GM23338 (cell line): Measurements from ENCODE around the gene RGS16. TPM values are rescaled to one million over a fixed set of nuclear protein-coding genes. Genes with fewer than 3 reads are reported as not detected.

Source experiments
- ATAC-seq: fragments of 200-7000 bp; cut with Tn5 transposase; 3 replicates; pipeline ENCODE4 v1.9.1; 2020
- DNase-seq: peaks from one replicate; pipeline ENCODE4 v3.0.0-alpha.2; 2015; ENCODE audit warnings: low spot score
- H2AFZ ChIP-seq: fragments of 200-600 bp; sonication (generic); 2 replicates; pipeline ENCODE4 v1.8.0; 2016; ENCODE audit warnings: antibody characterized with exemption, mild to moderate bottlenecking, moderate library complexity
- H3F3A ChIP-seq: fragments of 200-600 bp; sonication (generic); replicated peaks from 2 replicates; pipeline ENCODE4 v1.8.0; 2017; ENCODE audit warnings: antibody characterized with exemption, mixed run types, low read depth
- H3K27ac ChIP-seq: fragments of 200-600 bp; sonication (generic); 2 replicates; pipeline ENCODE4 v1.6.1; 2016; ENCODE audit warnings: low read depth
- H3K27me3 ChIP-seq: fragments of 200-600 bp; sonication (generic); 2 replicates; pipeline ENCODE4 v1.8.0; 2016; ENCODE audit warnings: mild to moderate bottlenecking, mixed run types, moderate library complexity; ENCODE audit not compliant: insufficient read depth
- H3K36me3 ChIP-seq: fragments of 200-600 bp; sonication (generic); 2 replicates; pipeline ENCODE4 v1.8.0; 2016; ENCODE audit warnings: mild to moderate bottlenecking; ENCODE audit not compliant: insufficient read depth
- H3K4me1 ChIP-seq: fragments of 200-600 bp; sonication (generic); 2 replicates; pipeline ENCODE4 v1.8.0; 2016; ENCODE audit warnings: mild to moderate bottlenecking, moderate library complexity; ENCODE audit not compliant: insufficient read depth
- H3K4me2 ChIP-seq: fragments of 200-600 bp; sonication (generic); 2 replicates; pipeline ENCODE4 v1.7.1; 2017; ENCODE audit warnings: mixed run types
- H3K4me3 ChIP-seq: fragments of 200-600 bp; sonication (generic); 2 replicates; pipeline ENCODE4 v1.6.1; 2016; ENCODE audit warnings: mixed run types
- H3K79me2 ChIP-seq: fragments of 200-600 bp; sonication (generic); replicated peaks from 2 replicates; pipeline ENCODE4 v1.8.0; 2017; ENCODE audit warnings: mild to moderate bottlenecking; ENCODE audit not compliant: insufficient read depth
- H3K9me2 ChIP-seq: fragments of 200-600 bp; sonication (generic); 2 replicates; pipeline ENCODE4 v1.8.0; 2017; ENCODE audit not compliant: insufficient read depth
- H4K20me1 ChIP-seq: fragments of 200-600 bp; sonication (generic); replicated peaks from 2 replicates; pipeline ENCODE4 v1.8.0; 2017; ENCODE audit warnings: mild to moderate bottlenecking; ENCODE audit not compliant: insufficient read depth
- H3K27ac Mint-ChIP-seq: 2 replicates; pipeline ENCODE4 v1.8.0; 2020; ENCODE audit warnings: inconsistent platforms, mild to moderate bottlenecking, moderate library complexity, mixed read lengths
- H3K27me3 Mint-ChIP-seq: 3 replicates; pipeline ENCODE4 v1.8.0; 2022; ENCODE audit warnings: low read depth, mild to moderate bottlenecking, moderate library complexity, mixed read lengths, inconsistent platforms; ENCODE audit not compliant: insufficient read depth, poor library complexity
- H3K36me3 Mint-ChIP-seq: 3 replicates; pipeline ENCODE4 v1.8.0; 2021; ENCODE audit warnings: low read depth, mild to moderate bottlenecking, inconsistent platforms, moderate library complexity, mixed read lengths
- H3K4me1 Mint-ChIP-seq: 3 replicates; pipeline ENCODE4 v1.8.0; 2020; ENCODE audit warnings: mild to moderate bottlenecking, inconsistent platforms, mixed read lengths
- H3K4me3 Mint-ChIP-seq: 3 replicates; pipeline ENCODE4 v1.8.0; 2021; ENCODE audit warnings: moderate library complexity, mild to moderate bottlenecking, inconsistent platforms, mixed read lengths
- H3K9me3 Mint-ChIP-seq: 3 replicates; pipeline ENCODE4 v1.8.0; 2020; ENCODE audit warnings: moderate library complexity, mild to moderate bottlenecking, inconsistent platforms, mixed read lengths
- ETS1 ChIP-seq: IDR thresholded peaks from 2 replicates; pipeline ENCODE4 v1.6.1; 2016; ENCODE audit warnings: antibody characterized with exemption
- EZH2phosphoT487 ChIP-seq: fragments of 200-600 bp; sonication (generic); IDR thresholded peaks from one replicate; pipeline ENCODE4 v1.8.1; 2018; ENCODE audit warnings: antibody characterized with exemption; ENCODE audit not compliant: unreplicated experiment
- NANOG ChIP-seq: IDR thresholded peaks from 2 replicates; pipeline ENCODE4 v1.6.1; 2016; ENCODE audit warnings: antibody characterized with exemption, borderline replicate concordance
- STAT1 ChIP-seq: IDR thresholded peaks from one replicate; pipeline ENCODE4 v1.6.1; 2016; ENCODE audit warnings: antibody characterized with exemption; ENCODE audit not compliant: unreplicated experiment
- ZNF114 ChIP-seq: fragments of 250-450 bp; sonication (Bioruptor Pico); IDR thresholded peaks from 2 replicates; pipeline ENCODE4 v1.5.0; 2020; ENCODE audit warnings: mild to moderate bottlenecking, moderate library complexity
- polyA plus RNA-seq: library from polyadenylated mRNA; unstranded; fragments of >200 nt; fragmentation: Nextera tagmentation; extraction: Ambion mirVana; gene quantifications from 2 replicates; pipeline ENCODE4 v1.2.1, GENCODE V29; 2016
- total RNA-seq: library from RNA; depleted of rRNA; stranded (reverse); fragments of >200 nt; shearing (Covaris generic); gene quantifications from 2 replicates; pipeline ENCODE4 v1.2.3, GENCODE V29; 2014
- TF ChIP-seq, protein P1 (sequence below): IDR thresholded peaks from one replicate; pipeline ENCODE4 v1.6.1; 2018; ENCODE audit warnings: antibody characterized with exemption; ENCODE audit not compliant: unreplicated experiment

RGS16 gene
- total and polyA plus RNA-seq, 2 experiments from 2014 or later: 15.4 to 31.6 TPM

DNA sequence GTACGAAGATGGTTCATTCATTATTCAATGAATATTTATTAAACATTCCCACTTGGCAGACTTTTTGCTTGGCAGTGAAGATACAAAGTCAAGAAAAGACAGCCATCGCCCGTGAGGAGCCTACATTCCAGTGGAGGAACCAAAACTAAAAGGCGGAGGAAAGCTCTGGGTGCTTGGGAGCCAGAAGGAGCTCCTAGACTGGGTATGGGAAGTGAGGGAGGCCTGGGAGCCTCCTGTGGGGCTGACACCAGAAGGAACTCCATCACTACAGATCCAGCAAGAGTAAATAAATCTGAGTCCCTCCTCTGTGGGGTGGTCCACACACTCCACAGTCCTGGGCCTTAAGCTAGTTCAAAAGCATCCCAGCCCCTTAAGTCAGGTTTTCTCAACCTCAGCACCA, 30.0 kb downstream of the RGS16 start:
- ATAC-seq: no peak
- Histone ChIP-seq H3K4me1 (no peaks in the 10 kb centered on the region), H3K79me2 (no peaks in the 10 kb centered on the region), H3K9me2 (0 out of 2 replicates have a peak, but pooled peaks cover 3% of the 10 kb centered on the region), H3K4me2 (no peak overlapping the region), H3K27ac (no peak overlapping the region), H2AFZ (no peak overlapping the region), H4K20me1 (no peaks in the 10 kb centered on the region), H3K36me3 (no peaks in the 10 kb centered on the region), H3K4me3 (no peak overlapping the region), H3K27me3 (no peaks in the 10 kb centered on the region), H3F3A (no peaks in the 10 kb centered on the region)
- Mint-ChIP-seq H3K4me1 (no peaks in the 10 kb centered on the region), H3K27me3 (no peaks in the 10 kb centered on the region), H3K36me3 (no peaks in the 10 kb centered on the region), H3K27ac (no peak overlapping the region), H3K9me3 (no peaks in the 10 kb centered on the region; the same call in 2 of the 3 replicates), H3K4me3 (no peak overlapping the region)
- TF ChIP-seq EZH2phosphoT487 (no peak), ETS1 (no peak), STAT1 (no peak), NANOG (no peak)
- no peak for DNase-seq

GRCh38 chr1:182570611-182570970, 33.6 kb downstream of the RGS16 start:
- H3K9me2 ChIP-seq: 0 out of 2 replicates have a peak, but pooled peaks cover 3% of the 10 kb centered on the region
- no peaks in the 10 kb centered on the region for H3K36me3 Mint-ChIP-seq
- H4K20me1 ChIP-seq: no peaks in the 10 kb centered on the region
- TF ChIP-seq, protein P1, sequence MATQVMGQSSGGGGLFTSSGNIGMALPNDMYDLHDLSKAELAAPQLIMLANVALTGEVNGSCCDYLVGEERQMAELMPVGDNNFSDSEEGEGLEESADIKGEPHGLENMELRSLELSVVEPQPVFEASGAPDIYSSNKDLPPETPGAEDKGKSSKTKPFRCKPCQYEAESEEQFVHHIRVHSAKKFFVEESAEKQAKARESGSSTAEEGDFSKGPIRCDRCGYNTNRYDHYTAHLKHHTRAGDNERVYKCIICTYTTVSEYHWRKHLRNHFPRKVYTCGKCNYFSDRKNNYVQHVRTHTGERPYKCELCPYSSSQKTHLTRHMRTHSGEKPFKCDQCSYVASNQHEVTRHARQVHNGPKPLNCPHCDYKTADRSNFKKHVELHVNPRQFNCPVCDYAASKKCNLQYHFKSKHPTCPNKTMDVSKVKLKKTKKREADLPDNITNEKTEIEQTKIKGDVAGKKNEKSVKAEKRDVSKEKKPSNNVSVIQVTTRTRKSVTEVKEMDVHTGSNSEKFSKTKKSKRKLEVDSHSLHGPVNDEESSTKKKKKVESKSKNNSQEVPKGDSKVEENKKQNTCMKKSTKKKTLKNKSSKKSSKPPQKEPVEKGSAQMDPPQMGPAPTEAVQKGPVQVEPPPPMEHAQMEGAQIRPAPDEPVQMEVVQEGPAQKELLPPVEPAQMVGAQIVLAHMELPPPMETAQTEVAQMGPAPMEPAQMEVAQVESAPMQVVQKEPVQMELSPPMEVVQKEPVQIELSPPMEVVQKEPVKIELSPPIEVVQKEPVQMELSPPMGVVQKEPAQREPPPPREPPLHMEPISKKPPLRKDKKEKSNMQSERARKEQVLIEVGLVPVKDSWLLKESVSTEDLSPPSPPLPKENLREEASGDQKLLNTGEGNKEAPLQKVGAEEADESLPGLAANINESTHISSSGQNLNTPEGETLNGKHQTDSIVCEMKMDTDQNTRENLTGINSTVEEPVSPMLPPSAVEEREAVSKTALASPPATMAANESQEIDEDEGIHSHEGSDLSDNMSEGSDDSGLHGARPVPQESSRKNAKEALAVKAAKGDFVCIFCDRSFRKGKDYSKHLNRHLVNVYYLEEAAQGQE: no peak
- TF ChIP-seq ZNF114 (CRISPR knock-in tag): no peak
- no peak overlapping the region for H3K4me3 Mint-ChIP-seq
- H3K27ac Mint-ChIP-seq: no peak overlapping the region
- no peaks in the 10 kb centered on the region for H3F3A ChIP-seq
- H3K4me1 ChIP-seq: no peaks in the 10 kb centered on the region
- no peak for ATAC-seq
- H3K79me2 ChIP-seq: no peaks in the 10 kb centered on the region
- H3K9me3 Mint-ChIP-seq: no peaks in the 10 kb centered on the region; the same call in 2 of the 3 replicates
- no peak for DNase-seq
- H3K27me3 ChIP-seq: no peaks in the 10 kb centered on the region
- no peak overlapping the region for H3K27ac ChIP-seq
- H3K36me3 ChIP-seq: no peaks in the 10 kb centered on the region
- H3K4me1 Mint-ChIP-seq: no peaks in the 10 kb centered on the region; the same call in 2 of the 3 replicates
- no peak overlapping the region for H3K4me3 ChIP-seq
- no peaks in the 10 kb centered on the region for H3K27me3 Mint-ChIP-seq
- no peak overlapping the region; the same call in 1 of the 2 replicates for H2AFZ ChIP-seq
- H3K4me2 ChIP-seq: no peak overlapping the region
